Loucy (cell line): ENCODE results near the gene RNF212B.
"Not testable (repeated sequence)": the region's sequence is repeated elsewhere in the genome, so short reads cannot be mapped to it uniquely, and the experiment has no call there.

Source experiments
- CTCF ChIP-seq: fragments of 200-600 bp; sonication (generic); conservative IDR thresholded peaks from 2 replicates; pipeline ENCODE4 v1.5.1; 2014; ENCODE audit warnings: mild to moderate bottlenecking, antibody characterized with exemption, low read length
- EZH2phosphoT487 ChIP-seq: fragments of 200-600 bp; IDR thresholded peaks from 2 replicates; pipeline ENCODE4 v1.6.1; 2018; ENCODE audit warnings: antibody characterized with exemption, mild to moderate bottlenecking, moderate library complexity, borderline replicate concordance

DNA sequence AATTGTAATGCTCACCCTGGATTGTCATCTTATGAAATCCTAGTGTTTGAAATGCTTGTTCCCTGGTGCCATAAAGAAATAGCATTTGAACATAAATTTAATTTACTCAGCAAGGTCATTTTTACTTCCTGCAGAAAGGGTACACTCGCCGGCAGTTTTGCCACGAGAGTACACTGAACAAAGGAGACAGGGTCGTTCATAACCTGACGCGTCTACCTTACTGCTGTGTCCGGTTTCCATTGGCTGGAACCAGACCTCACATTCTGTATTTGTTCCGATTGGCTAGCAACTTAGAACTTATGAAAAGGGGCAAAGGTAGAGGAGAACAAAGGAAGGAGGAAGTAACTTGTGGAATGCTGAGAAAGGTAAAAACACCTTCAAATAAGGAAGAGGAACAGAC lies 23.1 kb downstream of the RNF212B start:
- TF ChIP-seq CTCF, EZH2phosphoT487: not testable (repeated sequence)
